HG03558 (cell line): Measurements from ENCODE around the gene CEP72.

Experiments used
- ATAC-seq: cut with Tn5 transposase; IDR thresholded peaks from one replicate; pipeline ENCODE4 v1.9.1; 2021; ENCODE audit warnings: moderate number of reproducible peaks; ENCODE audit not compliant: unreplicated experiment; ENCODE audit errors: extremely low read depth

The CEP72 gene

DNA sequence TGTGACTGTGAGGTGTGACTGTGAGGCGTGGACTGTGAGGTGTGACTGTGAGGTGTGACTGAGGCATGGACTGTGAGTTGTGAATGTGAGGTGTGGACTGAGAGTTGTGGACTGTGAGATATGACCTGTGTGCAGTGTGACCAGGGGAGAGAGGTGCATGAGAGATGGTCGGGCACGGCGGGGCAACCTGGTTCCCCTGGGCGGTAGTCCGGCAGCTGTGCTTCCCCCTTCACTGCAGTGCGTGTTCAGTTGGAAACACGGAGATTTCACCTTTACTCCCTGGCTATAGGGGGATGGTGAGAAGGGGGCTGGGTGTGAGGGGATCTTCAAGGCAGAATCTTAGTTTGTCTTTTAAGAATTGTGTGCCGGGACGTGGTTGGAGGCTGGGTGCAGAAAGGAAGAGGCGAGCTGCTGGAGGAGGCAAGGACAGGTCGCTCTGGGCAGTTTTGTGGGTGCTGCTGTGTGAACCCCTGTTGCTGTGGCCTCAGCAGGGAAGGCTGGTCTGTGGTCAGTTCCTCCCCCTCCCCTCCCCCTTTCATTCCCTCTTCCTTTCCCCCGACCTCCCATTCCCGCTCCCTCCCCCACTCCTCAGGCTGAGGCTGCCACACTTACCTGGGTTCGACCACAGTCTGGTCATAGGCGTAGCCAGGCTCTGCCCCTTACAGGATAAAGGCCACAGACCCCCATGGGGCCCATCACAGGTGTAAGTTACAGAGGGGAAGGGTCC is 39.3 kb downstream of the CEP72 start:
- ATAC-seq, result no peak

DNA sequence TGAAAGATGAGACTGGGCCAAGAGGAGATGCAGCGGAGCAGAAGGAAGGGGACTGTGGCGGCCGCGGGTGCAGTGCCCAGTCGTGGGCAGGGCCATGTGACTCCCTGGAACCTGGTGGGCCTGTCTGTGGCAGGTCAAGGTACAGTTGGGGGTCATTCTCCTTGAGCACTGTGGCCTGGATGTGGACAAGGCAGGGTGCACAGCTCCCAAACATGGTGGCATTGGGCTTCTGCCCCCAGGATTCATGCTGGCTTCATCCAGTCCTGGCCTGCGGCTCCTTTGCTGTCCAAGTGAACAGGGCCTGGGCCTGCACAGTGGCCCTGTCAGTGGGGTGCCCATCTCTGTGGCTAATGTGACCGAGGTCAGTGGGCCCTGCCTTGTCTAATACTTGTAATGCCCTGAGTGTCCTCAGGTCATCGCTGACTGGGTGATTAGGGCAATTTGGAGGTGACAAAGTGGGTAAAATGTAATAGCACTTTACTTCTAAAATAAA is 39.9 kb downstream of the CEP72 start:
- ATAC-seq, result no peak

DNA sequence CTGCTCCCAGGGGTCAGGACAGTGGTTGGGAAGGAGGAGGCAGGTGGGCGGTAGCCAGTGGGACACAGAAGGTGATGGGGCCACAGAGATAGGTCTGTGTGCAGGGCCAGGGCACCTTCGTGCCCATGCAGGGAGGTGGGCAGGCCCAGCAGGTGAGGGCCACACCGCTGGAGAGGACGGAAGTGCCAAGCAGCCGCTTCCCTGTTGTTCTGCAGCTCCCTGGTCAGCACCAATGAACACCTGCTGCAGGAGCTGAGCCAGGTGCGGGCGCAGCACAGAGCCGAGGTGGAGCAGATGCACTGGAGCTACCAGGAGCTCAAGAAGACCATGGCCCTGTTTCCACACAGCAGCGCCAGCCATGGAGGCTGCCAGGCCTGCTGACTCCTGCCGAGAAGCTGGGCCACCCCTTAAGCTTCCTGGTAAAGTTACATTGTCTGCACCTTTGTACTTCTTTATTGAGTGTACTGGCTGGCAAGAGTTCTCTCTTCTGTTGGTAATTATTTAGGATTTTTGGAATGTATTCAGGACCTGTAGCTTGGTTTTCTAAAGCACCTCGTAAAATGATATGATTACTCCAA is 40.7 kb downstream of the CEP72 start:
- no peak for ATAC-seq

DNA sequence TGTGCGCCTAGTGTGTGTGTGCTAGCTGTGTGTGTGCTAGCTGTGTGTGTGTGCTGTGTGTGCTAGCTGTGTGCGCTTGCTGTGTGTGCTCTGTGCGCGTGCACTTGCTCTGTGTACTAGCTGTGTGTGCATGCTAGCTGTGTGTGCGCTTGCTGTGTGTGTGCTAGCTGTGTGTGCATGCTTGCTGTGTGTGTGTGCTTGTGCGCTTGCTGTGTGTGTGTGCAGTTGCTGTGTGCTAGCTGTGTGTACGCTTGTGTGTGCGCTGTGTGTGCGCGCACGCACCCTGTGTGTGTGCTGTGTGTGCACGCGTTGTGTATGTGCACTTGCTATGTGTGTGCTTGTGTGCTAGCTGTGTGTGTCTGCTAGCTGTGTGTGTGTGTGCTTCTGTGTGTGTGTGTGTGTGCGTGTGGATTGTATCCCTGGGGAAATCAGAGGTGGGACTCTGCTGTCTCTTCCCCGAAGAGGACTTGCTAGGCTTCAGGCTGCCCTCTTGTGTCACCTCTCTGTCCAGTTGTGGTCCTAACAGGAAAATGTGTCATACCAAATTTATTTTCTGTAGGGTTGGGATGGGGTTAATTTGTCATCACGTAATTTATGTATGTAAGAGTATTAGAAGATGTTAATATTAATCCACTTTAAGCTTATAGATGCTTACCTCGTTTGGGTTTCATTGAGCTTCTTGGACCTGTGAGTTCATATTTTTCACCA is 42.1 kb downstream of the CEP72 start:
- ATAC-seq, result no peak

DNA sequence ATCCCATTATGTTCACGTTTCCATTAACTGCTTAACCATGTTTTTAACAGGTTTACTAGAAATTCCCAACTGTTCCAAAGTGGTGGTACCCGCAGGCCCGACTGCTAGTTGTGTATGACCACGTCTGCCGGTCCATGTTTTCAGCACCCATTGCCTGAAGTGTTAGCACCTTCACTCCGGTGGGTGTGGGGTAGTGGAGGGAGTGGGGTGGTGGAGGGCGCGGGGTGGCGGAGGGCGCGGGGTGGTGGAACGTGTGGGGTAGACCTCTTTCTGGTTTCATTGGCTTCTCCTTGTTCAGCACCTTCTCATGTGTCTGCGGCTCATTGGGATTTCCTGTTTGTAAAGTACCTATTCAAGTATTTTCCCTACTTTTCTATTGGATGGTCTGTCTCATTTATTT is 43.3 kb downstream of the CEP72 start:
- no peak for ATAC-seq

DNA sequence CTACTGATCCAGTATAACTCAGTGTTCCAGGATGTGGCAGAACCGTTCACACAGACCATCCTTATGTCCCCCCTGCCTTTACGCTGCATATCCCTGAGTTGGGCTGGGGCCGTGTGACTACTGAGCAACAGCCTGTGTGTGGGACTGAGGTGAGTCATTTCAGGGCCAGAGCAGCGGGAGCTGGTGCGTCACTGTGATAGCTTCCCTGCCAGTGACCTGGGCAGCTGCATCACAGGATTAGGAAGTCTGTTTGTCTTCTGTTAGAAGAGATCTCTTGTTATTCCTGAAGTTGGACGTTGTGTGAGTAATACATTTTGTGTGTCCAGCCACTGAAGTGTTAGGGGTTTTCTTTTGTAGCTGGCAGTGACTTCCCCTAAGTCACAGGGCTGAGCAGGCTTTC is 45.4 kb downstream of the CEP72 start:
- no peak for ATAC-seq

DNA sequence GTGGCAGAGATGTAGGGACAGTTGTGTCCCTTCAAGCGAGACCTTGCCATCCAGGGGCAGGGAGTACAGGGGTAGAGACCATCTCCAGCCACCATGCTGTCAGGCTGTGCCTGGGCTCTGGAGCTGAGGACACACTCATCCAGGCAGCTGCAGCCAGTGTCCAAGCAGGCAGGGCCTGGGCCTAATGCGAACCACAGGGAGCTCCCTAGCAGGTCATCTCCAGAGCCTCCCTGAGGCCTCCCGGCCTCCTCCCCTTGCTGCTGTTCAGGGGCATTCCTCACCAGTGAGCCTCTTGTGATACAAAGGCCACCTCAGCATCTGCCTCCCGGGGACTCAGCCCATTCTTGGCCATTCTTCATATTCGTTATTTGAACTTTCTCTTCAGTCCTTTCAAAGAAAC is 46.0 kb downstream of the CEP72 start:
- ATAC-seq, result no peak

DNA sequence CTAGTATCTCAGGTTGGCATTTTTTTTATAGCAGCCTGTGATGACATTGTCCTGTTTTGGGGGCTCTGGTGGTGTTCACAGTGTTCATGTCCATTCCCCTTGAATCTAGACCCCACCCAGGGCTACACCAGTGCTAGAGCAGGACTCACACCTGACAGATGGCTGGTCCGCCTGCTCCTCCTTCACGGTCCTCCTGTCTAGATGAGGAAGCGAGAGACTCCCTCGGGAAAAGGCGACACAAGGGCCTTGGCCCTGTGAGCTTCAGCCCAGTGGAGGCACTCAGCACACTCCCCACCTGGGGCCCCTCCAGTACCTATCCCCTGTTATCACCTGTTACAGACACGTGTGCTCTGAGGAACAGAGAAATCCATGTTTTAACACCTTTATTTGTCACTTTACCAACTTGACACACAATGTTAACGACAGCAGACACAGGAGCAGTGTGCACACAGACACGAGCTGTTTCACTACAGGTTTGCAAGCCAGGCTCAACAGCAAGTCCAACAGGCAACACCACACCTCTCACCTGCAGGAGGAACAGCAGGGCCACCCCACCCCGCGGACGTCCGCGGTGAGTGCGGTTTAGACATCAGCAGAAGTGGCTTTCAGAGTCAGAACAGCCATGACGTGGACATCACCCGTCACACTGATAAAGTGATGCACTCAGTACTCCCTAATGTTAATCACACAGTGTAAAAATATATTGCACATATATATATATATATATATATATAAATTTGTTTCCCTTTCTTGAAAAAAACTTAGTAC is 47.5 kb downstream of the CEP72 start:
- ATAC-seq, result no peak

DNA sequence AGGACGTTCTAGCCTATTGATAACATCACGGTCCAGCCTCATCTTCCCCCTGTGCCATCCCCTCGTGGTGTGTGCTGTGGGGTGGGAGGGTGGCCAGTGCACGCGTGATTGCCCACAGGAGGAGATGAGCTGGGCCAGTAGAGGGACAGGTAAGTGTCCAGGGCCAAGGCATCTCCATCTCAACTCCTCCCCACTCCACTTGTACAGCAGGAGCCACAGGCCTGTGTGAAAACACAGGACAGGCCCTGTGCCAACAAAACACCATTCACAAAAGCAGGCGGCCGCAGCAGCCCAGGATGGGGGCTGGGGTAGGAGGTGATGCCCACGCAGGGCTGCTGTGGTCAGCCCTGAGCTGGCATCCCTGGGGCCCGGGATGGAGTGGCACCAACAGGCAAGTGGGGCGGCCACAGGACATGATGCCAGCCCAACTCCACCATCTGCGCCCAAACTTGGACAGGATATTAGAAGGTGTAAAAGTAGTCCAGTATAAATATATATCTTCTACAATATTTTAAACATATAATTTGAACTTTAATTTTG is 48.4 kb downstream of the CEP72 start:
- no peak for ATAC-seq

DNA sequence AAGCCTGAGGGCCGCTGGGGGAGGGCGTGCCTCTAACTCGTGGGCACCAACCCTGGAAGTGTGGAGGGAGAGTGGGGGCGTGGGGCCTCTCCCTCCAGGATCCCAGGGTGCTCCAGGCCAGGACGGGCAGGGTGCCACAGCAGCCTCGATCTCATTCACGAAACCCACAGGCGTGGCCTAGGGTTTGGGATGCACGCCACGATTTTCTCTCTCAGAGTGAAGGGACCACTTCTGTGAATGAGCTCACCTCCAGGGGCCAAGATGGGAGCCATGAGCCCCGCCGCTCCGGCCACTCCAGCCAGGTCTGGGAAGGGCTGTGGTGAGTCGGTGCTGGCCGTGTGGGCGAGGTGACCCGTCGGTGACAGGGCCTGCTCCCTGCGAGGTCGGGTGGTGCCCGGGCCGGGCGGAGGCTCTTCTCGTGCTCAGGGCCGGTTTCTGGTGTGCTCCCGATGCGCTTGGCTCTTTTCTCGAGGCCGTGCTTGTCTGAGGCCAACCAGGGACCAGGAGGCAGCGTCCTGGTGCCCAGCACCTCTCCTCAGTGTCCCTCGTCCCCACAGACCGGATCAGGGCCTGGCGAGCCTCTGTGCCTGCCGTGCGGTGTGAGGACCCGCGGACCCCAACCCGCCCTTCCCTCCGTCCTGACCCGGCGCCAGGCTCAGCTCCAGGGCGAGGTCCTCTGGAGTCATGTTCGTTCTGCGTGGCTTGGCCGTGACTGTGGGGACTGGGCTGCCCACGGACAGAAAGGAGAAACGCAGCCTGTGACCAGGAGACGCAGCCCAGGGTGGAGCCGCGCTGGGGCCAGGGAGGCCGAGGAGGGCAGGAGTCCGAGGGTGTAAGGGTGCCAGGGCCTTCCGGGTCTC is 50.0 kb downstream of the CEP72 start:
- ATAC-seq, result no peak

DNA sequence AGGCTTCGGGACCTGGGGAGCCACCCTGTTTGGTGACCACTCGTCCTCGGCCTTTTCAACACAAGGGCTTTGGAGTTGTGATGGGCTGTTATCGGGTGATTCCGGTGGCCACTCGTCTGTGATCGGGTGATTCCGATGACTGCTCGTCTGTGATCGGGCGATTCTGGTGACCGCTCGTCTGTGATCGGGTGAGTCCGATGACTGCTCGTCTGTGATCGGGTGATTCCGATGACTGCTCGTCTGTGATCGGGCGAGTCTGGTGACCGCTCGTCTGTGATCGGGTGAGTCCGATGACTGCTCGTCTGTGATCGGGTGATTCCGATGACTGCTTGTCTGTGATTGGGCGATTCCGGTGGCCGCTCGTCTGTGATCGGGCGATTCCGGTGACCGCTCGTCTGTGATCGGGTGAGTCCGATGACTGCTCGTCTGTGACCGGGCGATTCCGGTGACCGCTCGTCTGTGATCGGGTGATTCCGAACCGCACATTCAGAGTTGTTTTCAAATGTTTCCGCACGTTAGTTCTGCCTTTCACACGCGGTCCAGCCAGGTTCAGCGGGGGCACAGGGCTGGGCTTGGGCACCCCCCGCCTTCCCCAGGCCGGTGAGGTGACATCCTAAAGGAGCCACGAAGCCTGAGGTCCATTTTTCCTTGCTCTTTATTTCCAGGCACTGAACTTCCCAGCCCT is 50.8 kb downstream of the CEP72 start:
- ATAC-seq, result no peak

DNA sequence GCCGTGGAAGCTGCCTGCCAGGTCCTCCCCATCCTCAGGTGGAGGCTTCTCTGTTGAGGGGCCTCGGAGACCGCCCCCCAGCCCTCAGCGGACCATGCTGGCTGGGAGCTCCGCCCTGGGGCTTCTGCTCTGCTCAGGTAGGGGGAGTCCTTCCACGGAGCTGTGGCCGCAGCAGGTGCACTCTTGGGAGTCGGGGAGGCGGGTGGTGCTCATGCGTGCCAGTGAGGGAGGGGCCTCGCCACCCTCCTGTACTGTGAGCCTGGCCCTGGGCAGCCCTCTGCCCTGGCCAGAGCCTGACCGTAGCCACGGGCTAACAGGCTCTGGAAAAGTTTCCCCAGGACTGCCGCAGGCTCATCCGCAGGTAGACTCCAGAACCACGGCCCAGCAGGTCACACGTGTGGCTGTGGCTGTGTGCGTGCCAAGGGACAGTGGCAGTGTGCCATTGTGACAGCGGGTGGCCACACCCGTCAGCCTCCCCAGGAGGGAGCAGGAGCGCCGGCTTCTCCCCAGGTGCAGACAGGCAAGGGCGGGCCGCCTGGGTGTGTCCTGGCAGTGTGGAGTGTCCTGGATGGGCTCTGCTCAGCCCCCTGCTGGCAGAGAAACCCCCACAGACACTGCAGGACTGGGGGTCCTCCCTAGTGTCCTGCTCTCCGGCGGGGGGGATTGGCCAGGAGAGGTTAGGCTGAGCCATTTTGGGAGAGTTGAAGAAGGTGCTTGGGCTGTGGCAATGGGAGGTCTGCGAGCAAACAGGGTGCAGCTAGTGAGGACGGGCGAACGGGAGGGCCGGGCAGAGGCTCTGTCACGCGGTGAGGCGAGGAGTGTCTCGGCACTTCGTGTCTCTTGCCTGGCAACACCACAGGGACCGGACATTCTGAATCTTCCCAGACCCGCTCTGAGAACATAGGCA is 51.5 kb downstream of the CEP72 start:
- no peak for ATAC-seq

DNA sequence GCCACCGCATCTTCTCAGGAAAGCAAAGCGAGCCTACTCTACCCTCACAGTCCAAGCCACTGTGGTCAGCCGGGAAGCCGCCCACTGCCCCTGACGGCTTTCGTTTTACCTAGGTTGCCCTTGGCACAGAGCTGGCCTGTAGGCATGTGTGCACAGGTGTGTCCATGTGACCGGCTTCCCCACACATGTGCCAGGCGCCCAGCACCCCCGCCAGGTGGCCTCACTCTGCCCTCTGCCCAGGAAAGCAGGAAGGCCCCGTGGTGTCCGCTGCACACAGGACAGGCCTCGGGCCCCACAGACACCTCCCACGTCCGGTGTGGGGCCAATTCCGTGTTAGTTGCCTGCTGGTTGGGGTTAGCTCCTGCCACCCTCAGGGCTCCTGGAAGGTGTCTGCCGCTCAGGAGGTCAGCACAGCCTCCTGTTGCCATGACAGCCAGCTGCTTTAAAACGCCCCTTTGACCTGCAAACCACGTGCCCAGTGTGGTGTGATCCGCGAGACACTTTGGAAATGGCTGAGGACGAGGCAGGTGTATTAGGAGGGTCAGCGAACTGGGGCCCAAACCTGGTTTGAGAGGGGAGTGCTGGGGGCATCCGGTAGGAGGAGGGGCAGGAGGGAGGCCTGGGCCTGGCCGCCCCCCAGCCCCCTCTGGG is 52.3 kb downstream of the CEP72 start:
- no peak for ATAC-seq

DNA sequence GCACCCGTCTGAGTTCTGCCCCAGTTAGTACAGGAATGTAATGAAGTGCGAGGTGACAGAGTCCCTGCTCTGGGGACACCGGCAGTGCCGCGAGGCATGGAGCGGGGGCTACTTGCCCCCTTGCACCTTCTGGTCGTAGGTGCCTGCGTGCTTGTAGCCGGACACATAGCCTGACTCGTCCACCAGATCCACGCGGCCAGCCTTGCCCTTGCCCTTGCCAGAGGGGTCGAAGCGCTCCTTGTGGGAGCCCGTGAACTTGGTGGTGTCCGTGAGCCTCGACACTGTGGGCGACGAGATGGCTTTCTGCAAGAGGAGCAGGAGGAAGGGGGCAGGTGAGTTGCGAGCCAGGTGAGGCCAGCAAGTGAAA is 52.8 kb downstream of the CEP72 start:
- ATAC-seq, result no peak

DNA sequence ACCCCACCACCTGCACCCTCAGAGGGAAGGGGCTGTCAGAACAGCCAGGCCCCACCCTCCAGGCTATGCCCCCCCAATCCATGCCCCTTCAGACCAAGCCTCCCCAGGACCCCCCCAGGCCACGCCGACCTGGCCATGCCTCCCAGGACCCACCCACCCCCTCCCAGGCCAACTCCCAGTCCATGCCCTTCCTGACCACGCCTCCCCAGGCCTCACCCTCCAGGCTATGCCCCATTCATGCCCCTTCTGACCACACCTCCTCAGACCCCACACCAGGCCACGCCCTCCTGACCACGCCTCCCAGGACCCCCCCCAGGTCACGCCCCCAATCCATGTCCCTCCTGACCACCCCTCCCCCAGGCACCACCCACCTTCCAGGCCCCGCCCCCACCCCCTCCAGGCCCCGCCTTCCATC is 53.4 kb downstream of the CEP72 start:
- no peak for ATAC-seq

DNA sequence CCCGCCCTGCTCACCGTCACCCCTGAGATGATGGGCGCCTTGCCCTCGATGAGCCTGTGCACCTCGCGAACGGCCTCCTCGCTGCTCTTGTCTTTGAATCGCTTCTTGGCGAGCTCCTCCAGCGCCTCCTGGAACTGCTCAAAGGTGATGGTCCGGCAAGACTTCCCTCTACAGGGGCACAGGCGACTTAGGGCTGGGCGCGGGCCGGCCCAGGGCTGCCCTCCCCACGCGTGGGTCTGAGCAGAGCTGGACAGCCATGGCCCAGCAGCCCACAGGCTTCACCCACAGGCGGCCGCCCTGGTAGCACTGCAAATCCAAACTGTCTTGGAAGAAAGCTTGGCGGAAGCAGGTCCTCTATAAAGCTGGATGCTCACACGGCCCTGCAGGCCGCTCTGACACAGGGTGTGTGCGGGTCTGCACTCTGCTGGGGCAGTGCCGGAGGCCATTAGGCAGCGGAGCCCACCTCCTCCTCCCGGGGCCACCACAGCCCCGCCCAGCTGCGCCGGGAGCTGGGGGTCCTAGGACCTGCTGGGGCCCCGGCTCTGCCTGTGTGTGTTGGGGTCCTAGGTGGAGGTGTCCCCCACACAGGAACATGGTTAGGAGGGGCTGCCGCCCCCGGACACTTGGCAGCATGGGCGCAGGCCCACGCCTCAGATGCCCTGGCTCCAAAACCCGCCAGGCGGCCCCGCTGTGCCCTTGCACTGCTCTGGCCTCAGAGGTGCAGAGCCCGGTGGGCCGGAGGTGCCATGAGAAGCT is 54.0 kb downstream of the CEP72 start:
- no peak for ATAC-seq
